GM12873 (cell line): ENCODE data around the gene AP2B1.

ENCODE experiments used
- CTCF ChIP-seq: IDR thresholded peaks from 2 replicates; pipeline ENCODE4 v1.5.1; 2012; ENCODE audit warnings: low read depth, mild to moderate bottlenecking, moderate library complexity, low read length, control low read depth; ENCODE audit not compliant: insufficient read depth; ENCODE audit errors: missing control alignments

Gene AP2B1

DNA sequence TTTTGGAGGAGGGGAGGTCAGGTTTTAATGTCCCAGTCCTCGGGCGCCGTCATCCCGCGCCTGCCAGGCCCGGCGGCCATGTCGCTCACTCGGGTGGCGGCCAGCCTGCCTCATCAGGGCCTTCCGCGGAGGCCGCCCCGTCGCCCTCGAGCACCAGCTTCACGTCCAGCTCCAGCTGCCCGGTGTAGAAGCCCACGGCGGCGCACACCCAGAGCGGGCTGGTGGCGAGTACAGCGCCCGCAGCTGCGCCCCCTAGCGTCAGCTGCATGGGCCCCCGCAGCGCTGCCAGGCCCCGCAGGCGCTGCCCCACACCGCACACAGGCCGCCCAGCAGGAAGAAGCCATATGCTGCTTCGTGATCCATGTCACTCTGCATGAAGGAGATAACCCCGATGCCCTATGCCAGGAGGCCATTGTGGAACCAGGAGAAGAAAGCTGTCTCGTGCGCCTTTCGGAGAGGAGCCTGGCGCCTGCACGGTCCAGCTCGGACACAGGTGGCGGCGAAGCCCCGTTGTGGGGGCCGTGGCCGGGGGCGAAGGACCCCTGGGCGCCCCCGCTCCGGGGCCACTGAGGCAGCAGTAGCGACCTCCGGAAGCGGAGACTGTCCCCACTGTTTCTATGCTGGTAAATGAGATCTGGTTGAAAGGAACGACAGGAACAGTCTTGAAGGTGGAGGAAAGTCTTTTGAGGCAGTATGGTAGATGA, 9.6 kb downstream of the AP2B1 start:
- no peak for TF ChIP-seq CTCF

DNA sequence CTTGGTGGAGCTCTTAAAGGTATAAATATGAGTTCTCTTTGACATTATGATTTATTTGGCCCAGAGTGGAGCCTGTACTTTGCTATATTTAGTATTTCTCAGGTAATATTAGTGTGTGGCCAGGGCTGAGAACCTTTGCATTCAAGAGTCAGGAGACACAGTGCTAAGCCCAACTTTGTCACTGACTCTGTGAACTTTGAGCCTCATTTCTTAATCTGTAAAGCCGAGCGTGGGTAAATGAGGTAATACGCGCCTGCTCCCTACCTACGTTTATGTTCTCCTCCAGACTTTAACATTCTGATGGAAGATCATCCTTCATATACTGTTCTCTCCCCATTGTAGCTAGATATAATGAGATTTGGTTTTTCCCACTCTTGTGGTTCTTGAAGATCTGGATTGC, 10.5 kb downstream of the AP2B1 start:
- no peak for TF ChIP-seq CTCF

- no peak for TF ChIP-seq CTCF
Observed at GRCh38 chr17:35603674-35604073, 16.6 kb downstream of the AP2B1 start.

- TF ChIP-seq CTCF: no peak
Observed at GRCh38 chr17:35605678-35606077, 18.6 kb downstream of the AP2B1 start.

DNA sequence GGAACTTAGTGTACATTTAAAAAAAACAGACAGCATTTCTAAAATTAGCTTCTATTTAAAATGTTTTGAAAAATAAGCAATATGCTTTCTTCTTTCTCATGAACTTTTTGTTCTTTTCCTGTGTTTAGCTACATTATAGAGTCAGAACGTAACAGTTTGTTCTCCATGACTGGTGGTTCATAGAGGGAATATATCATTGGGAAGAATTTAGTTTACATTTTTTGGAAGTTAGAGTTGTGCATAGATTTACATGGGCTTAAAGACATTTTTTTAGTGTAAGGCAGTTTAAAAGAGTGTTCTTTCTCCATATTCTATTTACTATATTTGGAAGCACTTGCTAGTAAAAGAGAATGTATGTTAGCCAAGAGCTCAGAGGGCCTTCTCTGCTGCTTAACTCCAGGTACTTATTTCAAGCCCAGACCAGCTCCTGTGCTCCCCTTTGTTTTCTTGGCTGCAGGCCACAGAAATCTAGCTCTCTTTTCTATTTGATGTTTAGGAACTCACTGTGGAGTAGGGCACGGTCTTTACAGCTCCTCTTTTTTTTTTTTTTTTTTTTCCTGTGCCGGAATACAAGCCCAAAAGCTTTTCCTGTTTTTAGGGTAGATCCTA, 20.2 kb downstream of the AP2B1 start:
- TF ChIP-seq CTCF: no peak

GRCh38 chr17:35609831-35610230, 22.7 kb downstream of the AP2B1 start:
- no peak for TF ChIP-seq CTCF

DNA sequence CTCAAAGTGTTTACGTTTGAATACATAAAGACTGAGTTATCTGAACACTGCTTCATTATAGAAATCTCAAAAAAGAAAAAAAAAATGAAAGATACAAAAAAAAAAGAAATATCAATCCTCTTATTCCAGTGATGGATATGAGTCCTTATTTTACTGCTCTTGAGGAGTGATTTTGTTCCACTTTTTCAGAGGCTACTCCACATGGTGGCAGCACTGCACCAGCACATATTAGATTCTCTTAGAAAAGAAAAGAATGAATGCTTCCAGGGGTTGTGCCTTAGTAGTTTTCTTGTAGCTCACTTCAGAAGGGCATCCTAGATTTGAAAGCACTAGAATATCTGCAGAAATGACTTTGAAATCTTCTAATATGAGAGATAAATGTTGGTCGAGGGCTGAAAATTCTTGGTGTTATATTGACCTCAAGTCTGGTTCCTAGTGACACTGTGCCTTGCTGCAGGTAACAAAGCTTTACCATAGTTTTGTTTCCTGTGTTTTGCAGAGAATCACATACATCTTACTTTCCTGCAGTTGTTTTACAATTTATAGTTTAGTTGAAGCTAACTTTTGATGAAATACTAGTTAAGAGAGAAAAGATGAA, 25.9 kb downstream of the AP2B1 start:
- TF ChIP-seq CTCF: peak; percentile 58
